ENCODE data around the gene ERI3. TPM values are rescaled to one million over a fixed set of nuclear protein-coding genes. Genes with fewer than 3 reads are reported as not detected.

ERI3 gene
- total and polyA plus RNA-seq, 2 of the 4 experiments (the other 2 are of a cell fraction), result 56.6 to 70.9 TPM

- in situ Hi-C loops (cut with MboI; ENCODE audit: low sequenced_read_pairs) (no loop called here), intact Hi-C loops (cut with micrococcal nuclease) (no loop called here), dilution Hi-C loops (cut with HindIII; ENCODE audit: low sequenced_read_pairs, unreplicated experiment) (no loop called here)
- ChIA-PET CTCF (no interaction called here), POLR2A (ENCODE audit: unreplicated experiment) (no interaction called here)
- WGBS, 2 experiments (ENCODE audit: extremely low coverage in 2 of 2, insufficient read length in 1 of 2), result 96 to 100% methylated on average over 1 to 5 of the region's 27 CpGs
- H3K9ac ChIP-seq (ENCODE audit: low read depth, low read length), result no peak overlapping the region
- no peak overlapping the region for H4K91ac ChIP-seq (ENCODE audit: insufficient read depth, low read depth, low read length)
- peaks cover 5% of the 10 kb centered on the region for H3K36me3 ChIP-seq (ENCODE audit: control insufficient read depth, insufficient read depth, low read length)
- no peak overlapping the region for H3K4ac ChIP-seq (ENCODE audit: low read depth, low read length)
- H3K27me3 ChIP-seq (ENCODE audit: control insufficient read depth, insufficient read depth, low read length), result no peaks in the 10 kb centered on the region
- H3K9me3 ChIP-seq (ENCODE audit: control insufficient read depth, insufficient read depth, low read length), result no peaks in the 10 kb centered on the region
- no peak for DNase-seq
- no peak overlapping the region for H3K4me3 ChIP-seq (ENCODE audit: insufficient read depth, low read depth, low read length)
- no peak overlapping the region for H3K14ac ChIP-seq (replicated peaks; ENCODE audit: low read depth, low read length)
- peaks cover 4% of the 10 kb centered on the region; the same call in 1 of the 2 replicates for H3K9me1 ChIP-seq (ENCODE audit: insufficient read depth, low read length)
- no peak for TF ChIP-seq NFE2L2 (IDR thresholded peaks at IDR 0.05; ENCODE audit: low read depth, low read length)
- TF ChIP-seq, protein P1, sequence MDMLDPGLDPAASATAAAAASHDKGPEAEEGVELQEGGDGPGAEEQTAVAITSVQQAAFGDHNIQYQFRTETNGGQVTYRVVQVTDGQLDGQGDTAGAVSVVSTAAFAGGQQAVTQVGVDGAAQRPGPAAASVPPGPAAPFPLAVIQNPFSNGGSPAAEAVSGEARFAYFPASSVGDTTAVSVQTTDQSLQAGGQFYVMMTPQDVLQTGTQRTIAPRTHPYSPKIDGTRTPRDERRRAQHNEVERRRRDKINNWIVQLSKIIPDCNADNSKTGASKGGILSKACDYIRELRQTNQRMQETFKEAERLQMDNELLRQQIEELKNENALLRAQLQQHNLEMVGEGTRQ (IDR thresholded peaks at IDR 0.05; ENCODE audit: low read depth, low read length), result no peak
- no peak for TF ChIP-seq POLR2A (IDR thresholded peaks at IDR 0.05; ENCODE audit: low read depth, low read length)
- no peak for TF ChIP-seq RCOR1 (IDR thresholded peaks at IDR 0.05; ENCODE audit: insufficient replicate concordance, low read length)
- H2AK9ac ChIP-seq (replicated peaks; ENCODE audit: low read depth, low read length, poor library complexity), result no peak overlapping the region
- no peaks in the 10 kb centered on the region; the same call in 1 of the 2 replicates for H4K20me1 ChIP-seq (ENCODE audit: insufficient read depth, low read length)
- no peak overlapping the region for H3K56ac ChIP-seq (ENCODE audit: extremely low read depth, insufficient read depth, low read length)
- BruUV-seq (replicated peaks), result no TSS peak
- H2BK15ac ChIP-seq (ENCODE audit: low read depth, low read length), result no peak overlapping the region
- H4K5ac ChIP-seq (ENCODE audit: low read depth, low read length), result no peak overlapping the region
- 0 out of 4 replicates have a peak, but pooled peaks cover 0 to 3% of the 10 kb centered on the region in 2 experiments for H3K79me1 ChIP-seq (ENCODE audit: low read depth in 1 of 2, low read length in 2 of 2)
- H2AK5ac ChIP-seq (ENCODE audit: low read depth, low read length), result no peak overlapping the region
- no peak overlapping the region for H2AFZ ChIP-seq (replicated peaks; ENCODE audit: low read length, poor library complexity)
- no peak overlapping the region for H2BK20ac ChIP-seq (ENCODE audit: low read depth, low read length)
- H4K8ac ChIP-seq (ENCODE audit: low read depth in 2 of 2, low read length in 2 of 2), result no peak overlapping the region
- H3K27ac ChIP-seq (ENCODE audit: insufficient read depth, low read length), result no peak overlapping the region
- H3K23ac ChIP-seq (ENCODE audit: low read depth, low read length), result no peak overlapping the region
- no peak overlapping the region for H3K18ac ChIP-seq (ENCODE audit: low read depth, low read length)
- H3K4me2 ChIP-seq (ENCODE audit: low read depth, low read length), result no peak overlapping the region
- no peak overlapping the region for H2BK120ac ChIP-seq (ENCODE audit: low read depth, low read length)
- no peaks in the 10 kb centered on the region for H3K4me1 ChIP-seq (ENCODE audit: control insufficient read depth, insufficient read depth, low read length)
- no peak overlapping the region for H2BK5ac ChIP-seq (ENCODE audit: low read depth, low read length, poor library complexity, severe bottlenecking)
- no peak for ATAC-seq (ENCODE audit: low read depth)
Observed at GRCh38 chr1:44261171-44261817, 93.8 kb downstream of the ERI3 start.

Measured in IMR-90 (cell line).